Measurements from ENCODE around the gene BRD7. TPM values are rescaled to one million over a fixed set of nuclear protein-coding genes. Genes with fewer than 3 reads are reported as not detected.

BRD7 gene
- total and polyA plus RNA-seq, 10 donors: 39.2 to 69.7 (median 53.4) TPM

DNA sequence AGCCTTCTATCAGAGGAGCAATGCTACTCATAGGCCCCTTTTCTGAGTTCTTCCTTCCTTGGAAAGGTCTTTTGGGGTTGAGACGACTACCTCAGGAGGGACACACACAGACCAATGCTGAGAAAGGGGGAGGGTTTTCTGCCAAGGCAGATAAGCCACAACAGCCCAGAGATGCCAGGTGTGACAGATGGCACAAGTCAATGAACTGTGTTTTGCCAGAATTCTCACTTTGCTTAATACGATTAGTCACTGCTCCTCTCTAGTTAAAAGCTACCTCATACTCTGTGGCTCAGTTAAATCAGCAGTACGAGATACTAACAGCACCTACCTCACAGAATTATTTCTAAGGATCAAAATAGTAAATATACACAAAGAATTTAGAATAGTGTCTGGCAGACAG lies 8.0 kb downstream of the BRD7 start:
- H3K4me3 ChIP-seq: no peak overlapping the region
- no peak for DNase-seq
- H3K9me3 ChIP-seq: no peaks in the 10 kb centered on the region
- WGBS, 5 donors: 74 to 87% (median 87%) methylated on average over 3 of the region's 3 CpGs
- TF ChIP-seq, protein P1, sequence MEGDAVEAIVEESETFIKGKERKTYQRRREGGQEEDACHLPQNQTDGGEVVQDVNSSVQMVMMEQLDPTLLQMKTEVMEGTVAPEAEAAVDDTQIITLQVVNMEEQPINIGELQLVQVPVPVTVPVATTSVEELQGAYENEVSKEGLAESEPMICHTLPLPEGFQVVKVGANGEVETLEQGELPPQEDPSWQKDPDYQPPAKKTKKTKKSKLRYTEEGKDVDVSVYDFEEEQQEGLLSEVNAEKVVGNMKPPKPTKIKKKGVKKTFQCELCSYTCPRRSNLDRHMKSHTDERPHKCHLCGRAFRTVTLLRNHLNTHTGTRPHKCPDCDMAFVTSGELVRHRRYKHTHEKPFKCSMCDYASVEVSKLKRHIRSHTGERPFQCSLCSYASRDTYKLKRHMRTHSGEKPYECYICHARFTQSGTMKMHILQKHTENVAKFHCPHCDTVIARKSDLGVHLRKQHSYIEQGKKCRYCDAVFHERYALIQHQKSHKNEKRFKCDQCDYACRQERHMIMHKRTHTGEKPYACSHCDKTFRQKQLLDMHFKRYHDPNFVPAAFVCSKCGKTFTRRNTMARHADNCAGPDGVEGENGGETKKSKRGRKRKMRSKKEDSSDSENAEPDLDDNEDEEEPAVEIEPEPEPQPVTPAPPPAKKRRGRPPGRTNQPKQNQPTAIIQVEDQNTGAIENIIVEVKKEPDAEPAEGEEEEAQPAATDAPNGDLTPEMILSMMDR (IDR thresholded peaks at IDR 0.05 in 8 of 11, conservative IDR thresholded peaks at IDR 0.05 in 3 of 11): no peak
- no peak for TF ChIP-seq POLR2AphosphoS5 (IDR thresholded peaks at IDR 0.05)
- no peak for TF ChIP-seq POLR2A (IDR thresholded peaks at IDR 0.05)
- H3K27me3 ChIP-seq (replicated peaks in 1 of 7): no peaks in the 10 kb centered on the region
- intact Hi-C loops (cut with DNase I; ENCODE audit: low total_unique reads): loop anchor here (10.0 kb wide), 2 partner anchors 304 to 444 kb away; no protein-coding TSS in a partner anchor
- H3K27ac ChIP-seq: no peak overlapping the region
- H3K36me3 ChIP-seq: peaks cover 0 to 86% (median 33%) of the 10 kb centered on the region in 6 donors
- peaks cover 4 to 70% (median 28%) of the 10 kb centered on the region in 6 donors for H3K4me1 ChIP-seq

DNA sequence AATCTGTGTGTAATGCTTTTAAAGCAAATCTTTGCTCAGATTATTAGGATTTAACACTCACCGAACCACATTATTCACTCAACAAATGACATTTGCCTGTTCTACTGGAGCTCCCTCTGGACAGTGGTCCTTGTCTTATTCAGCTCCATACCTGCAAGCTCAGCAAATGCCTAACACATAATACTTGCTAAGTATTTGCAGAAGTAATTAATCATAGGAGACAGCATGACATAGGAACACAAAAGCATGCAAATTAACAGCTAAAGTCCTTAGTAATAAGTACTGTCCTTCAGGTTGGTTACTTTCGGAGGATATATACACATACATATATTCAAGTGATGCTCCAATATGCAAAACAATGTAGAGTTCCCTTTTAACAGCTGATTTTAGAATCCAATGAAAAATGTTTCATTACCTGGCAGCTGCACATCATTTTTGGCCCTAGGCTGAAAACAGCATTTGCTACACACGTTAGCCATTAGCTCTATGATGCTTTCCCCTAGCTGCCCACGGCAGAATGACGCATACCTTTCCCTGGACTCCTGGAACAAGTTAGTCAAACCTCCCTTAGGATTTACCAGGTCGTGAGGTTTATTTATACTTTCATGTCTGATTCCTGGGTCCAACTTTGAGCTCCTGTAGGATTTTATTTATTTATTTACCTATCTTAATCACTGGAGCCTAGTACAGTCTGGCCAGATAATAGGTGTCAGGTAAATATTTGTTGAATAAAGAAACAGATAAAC lies 8.6 kb downstream of the BRD7 start:
- Histone ChIP-seq H3K4me1 (peaks cover 0 to 65% (median 22%) of the 10 kb centered on the region in 6 donors), H3K4me3 (no peak overlapping the region), H3K27me3 (replicated peaks in 1 of 7) (no peaks in the 10 kb centered on the region), H3K36me3 (peaks cover 0 to 82% (median 33%) of the 10 kb centered on the region in 6 donors), H3K9me3 (no peaks in the 10 kb centered on the region), H3K27ac (peak overlapping the region in 1 of 8 donors; percentile 14)
- intact Hi-C loops (cut with DNase I; ENCODE audit: low total_unique reads): loop anchor here (10.0 kb wide), 2 partner anchors 305 to 445 kb away; no protein-coding TSS in a partner anchor
- no peak for DNase-seq
- TF ChIP-seq POLR2A (IDR thresholded peaks at IDR 0.05) (no peak), POLR2AphosphoS5 (IDR thresholded peaks at IDR 0.05) (no peak)
- TF ChIP-seq, protein P1 (IDR thresholded peaks at IDR 0.05 in 8 of 11, conservative IDR thresholded peaks at IDR 0.05 in 3 of 11): no peak
- 86 to 93% (median 90%) methylated on average over 6 of the region's 6 CpGs for WGBS, 5 donors

DNA sequence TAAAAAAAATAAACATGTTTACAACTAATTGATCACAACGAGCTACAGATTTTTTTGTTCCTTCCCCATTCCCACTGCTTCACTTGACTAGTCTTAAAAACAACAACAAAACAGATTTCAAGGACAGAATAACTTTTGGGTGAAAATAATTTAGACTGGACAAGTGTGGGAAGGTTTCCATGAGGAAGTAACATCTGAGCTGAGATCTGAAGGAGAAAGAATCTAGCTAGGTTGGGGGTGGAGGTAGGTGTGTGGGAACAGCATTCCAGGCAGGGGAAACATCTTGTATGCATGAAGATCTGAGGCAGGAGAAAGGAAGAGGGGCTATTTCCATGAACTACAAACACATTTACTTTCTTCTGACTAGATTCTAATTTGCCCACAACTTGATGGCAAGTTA lies 9.2 kb downstream of the BRD7 start:
- TF ChIP-seq, protein P1 (IDR thresholded peaks at IDR 0.05 in 8 of 11, conservative IDR thresholded peaks at IDR 0.05 in 3 of 11): no peak
- no peak for TF ChIP-seq POLR2A (IDR thresholded peaks at IDR 0.05)
- no peak for TF ChIP-seq POLR2AphosphoS5 (IDR thresholded peaks at IDR 0.05)
- H3K36me3 ChIP-seq: peaks cover 0 to 77% (median 32%) of the 10 kb centered on the region in 6 donors
- intact Hi-C loops (cut with DNase I; ENCODE audit: low total_unique reads): loop anchor here (10.0 kb wide), 3 partner anchors 115 to 445 kb away; no protein-coding TSS in a partner anchor
- H3K4me1 ChIP-seq: peaks cover 0 to 63% (median 19%) of the 10 kb centered on the region in 6 donors
- H3K27ac ChIP-seq: peak overlapping the region in 1 of 8 donors; percentile 14
- no peak for DNase-seq
- no peaks in the 10 kb centered on the region for H3K27me3 ChIP-seq (replicated peaks in 1 of 7)
- no peaks in the 10 kb centered on the region for H3K9me3 ChIP-seq
- WGBS, 5 donors: 27 to 61% (median 49%) methylated on average over 1 of the region's 1 CpG
- no peak overlapping the region for H3K4me3 ChIP-seq
